Measurements from ENCODE around the gene MYRF.

Gene MYRF

DNA sequence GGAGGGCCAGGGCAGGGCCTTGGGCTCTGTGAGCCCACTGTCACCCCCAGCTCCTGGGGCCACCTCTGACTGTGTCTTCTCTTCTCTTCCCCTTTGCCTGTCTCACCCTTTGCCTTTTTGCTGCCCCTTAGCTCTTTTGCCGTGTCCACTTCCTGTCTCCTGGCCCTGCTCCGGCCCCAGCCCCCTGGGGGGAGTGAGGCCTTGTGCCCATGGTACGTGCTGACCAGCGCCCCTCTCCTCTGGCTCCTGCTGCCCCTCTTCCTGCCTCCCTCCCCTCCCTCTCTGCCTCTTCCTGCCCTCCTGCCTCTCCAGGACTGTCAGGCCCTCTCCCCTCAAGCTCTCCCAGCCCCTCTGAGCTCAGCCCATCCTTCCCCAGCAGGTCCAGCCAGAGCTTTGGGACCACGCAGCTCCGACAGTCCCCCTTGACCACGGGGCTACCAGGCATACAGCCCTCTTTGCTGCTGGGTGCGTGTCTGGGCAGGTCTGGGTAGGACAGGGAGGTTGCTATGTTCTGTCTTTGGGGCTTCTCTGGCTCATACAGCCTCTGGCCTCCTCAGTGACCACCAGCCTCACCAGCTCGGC is 28.2 kb downstream of the MYRF start:
- no peak overlapping the region for H3K27ac ChIP-seq
- no peak for TF ChIP-seq CTCF (IDR thresholded peaks at IDR 0.05)
- DNase-seq (ENCODE audit: low spot score), result no peak
- no peak overlapping the region for H3K4me3 ChIP-seq

DNA sequence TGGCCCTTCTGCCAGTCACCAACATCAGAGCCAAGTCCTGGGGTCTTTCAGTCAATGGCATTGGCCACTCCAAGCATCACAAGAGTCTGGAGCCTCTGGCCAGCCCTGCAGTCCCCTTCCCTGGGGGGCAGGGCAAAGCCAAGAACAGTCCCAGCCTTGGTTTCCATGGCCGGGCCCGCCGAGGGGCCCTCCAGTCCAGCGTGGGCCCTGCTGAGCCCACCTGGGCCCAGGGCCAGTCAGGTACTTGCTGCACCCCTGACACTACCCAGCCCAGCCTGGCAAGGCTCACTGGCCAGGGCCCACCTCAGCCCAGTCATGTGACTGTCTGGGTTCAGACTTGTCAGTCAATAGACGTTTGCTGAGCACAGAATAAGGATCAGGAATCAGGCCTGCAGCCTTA is 29.1 kb downstream of the MYRF start:
- Histone ChIP-seq H3K4me3 (no peak overlapping the region), H3K27ac (no peak overlapping the region)
- DNase-seq (ENCODE audit: low spot score), result no peak
- no peak for TF ChIP-seq CTCF (IDR thresholded peaks at IDR 0.05)

- no peak overlapping the region for H3K27ac ChIP-seq
- no peak for DNase-seq (ENCODE audit: low spot score)
Measured at GRCh38 chr11:61782299-61782698, 29.9 kb downstream of the MYRF start.

DNA sequence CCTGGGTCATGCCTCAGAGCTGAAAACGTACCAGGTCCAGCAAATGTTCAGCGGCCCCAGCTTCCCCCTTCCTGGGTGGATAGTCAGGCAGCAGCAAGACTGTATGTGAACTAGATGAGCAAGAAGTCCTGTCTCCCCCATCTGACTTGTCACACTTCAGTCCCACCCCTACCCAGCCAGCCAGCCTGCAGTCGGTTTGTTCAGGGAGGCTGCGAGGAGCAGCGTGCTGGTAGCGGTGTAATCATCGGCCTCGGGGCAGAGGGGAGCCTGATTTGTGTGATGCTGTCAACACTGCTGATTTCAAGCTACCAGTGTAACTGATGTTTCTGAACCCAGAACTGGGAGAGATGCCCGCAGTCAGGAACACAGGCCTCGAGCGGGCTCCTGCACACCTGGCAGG is 30.4 kb downstream of the MYRF start:
- Histone ChIP-seq H3K4me3 (no peak overlapping the region), H3K27ac (no peak overlapping the region)
- no peak for TF ChIP-seq CTCF (IDR thresholded peaks at IDR 0.05)
- DNase-seq (ENCODE audit: low spot score), result no peak

More at GRCh38 chr11:61782299-61782698, 29.9 kb downstream of the MYRF start:
- no peak for TF ChIP-seq CTCF (IDR thresholded peaks at IDR 0.05)
- no peak overlapping the region for H3K4me3 ChIP-seq

GRCh38 chr11:61783717-61784505 is 31.5 kb downstream of the MYRF start:
- no peak overlapping the region for H3K27ac ChIP-seq
- H3K4me3 ChIP-seq, result no peak overlapping the region
- DNase-seq (ENCODE audit: low spot score), result no peak
- TF ChIP-seq CTCF (IDR thresholded peaks at IDR 0.05), result no peak

- TF ChIP-seq CTCF (IDR thresholded peaks at IDR 0.05), result no peak
- H3K27ac ChIP-seq, result no peak overlapping the region
- H3K4me3 ChIP-seq, result no peak overlapping the region
- no peak for DNase-seq (ENCODE audit: low spot score)
Measured at GRCh38 chr11:61784506-61784805, 32.0 kb downstream of the MYRF start.

DNA sequence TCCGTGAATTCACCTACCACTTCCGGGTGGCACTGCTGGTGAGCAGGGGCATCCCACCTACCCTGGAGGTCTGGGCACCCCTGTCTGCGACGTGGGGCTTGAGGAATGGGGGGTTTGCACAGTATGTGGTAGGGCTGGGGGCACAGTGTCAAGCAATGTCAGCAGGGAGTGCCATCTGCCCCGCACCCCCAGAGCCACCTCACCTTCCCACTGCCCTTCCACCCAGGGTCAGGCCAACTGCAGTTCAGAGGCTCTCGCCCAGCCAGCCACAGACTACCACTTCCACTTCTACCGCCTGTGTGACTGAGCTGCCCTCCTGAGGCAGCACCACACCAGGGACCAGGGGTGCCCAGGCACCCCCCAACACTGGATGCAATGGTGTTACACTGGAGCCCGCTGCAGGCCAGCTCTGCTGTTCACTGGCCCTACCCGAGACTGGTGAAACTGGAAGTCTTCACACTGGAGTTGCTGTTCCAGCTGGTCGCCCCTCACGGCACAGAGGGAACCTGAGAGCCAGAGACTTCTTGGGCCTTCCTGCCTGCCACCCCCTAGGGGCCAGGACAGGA is 33.5 kb downstream of the MYRF start:
- H3K27ac ChIP-seq, result no peak overlapping the region
- no peak for TF ChIP-seq CTCF (IDR thresholded peaks at IDR 0.05)
- H3K4me3 ChIP-seq, result no peak overlapping the region
- DNase-seq (ENCODE audit: low spot score), result no peak
